GM13976 (cell line): ENCODE measurements around the gene ADAMTS20.
"Not testable (repeated sequence)": the region's sequence is repeated elsewhere in the genome, so short reads cannot be mapped to it uniquely, and the experiment has no call there.

Experiments used
- DNase-seq: peaks from one replicate; pipeline ENCODE4 v3.0.0; 2012; ENCODE audit warnings: low spot score
- in situ Hi-C: fragments of 300-500 bp; cut with MboI; formaldehyde crosslinking; loops from one replicate; pipeline ENCODE4 v1.12.0; 2022; ENCODE audit warnings: low sequenced_read_pairs, mixed read lengths, inconsistent platforms; ENCODE audit not compliant: unreplicated experiment
- TF ChIP-seq, protein P1 (sequence below): IDR thresholded peaks from 2 replicates; pipeline ENCODE4 v1.5.1; 2012; ENCODE audit warnings: borderline replicate concordance, mild to moderate bottlenecking; ENCODE audit not compliant: insufficient read depth; ENCODE audit errors: extremely low read depth, missing control alignments, control extremely low read depth

The ADAMTS20 gene

DNA sequence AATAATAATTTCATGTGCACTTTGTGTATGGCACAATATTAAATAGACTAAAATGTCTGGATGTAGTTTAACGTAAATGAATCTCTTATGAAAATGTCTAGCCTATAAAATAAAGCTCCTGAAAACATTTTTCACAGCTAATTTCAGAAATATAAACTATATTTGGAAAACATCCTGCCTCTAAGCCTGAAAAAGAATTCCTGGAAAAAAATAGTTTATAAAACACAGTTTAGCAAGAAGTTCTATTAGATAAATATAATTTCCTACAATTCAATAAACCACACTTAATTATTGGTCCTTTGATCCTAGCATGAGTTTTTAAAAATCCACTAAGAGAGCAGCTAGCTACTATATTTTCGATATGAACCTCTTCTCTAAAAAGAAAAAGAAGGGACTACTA lies 159.9 kb downstream of the ADAMTS20 start:
- in situ Hi-C loops, result no loop called here
- TF ChIP-seq, protein P1, sequence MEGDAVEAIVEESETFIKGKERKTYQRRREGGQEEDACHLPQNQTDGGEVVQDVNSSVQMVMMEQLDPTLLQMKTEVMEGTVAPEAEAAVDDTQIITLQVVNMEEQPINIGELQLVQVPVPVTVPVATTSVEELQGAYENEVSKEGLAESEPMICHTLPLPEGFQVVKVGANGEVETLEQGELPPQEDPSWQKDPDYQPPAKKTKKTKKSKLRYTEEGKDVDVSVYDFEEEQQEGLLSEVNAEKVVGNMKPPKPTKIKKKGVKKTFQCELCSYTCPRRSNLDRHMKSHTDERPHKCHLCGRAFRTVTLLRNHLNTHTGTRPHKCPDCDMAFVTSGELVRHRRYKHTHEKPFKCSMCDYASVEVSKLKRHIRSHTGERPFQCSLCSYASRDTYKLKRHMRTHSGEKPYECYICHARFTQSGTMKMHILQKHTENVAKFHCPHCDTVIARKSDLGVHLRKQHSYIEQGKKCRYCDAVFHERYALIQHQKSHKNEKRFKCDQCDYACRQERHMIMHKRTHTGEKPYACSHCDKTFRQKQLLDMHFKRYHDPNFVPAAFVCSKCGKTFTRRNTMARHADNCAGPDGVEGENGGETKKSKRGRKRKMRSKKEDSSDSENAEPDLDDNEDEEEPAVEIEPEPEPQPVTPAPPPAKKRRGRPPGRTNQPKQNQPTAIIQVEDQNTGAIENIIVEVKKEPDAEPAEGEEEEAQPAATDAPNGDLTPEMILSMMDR, result no peak
- DNase-seq, result no peak

DNA sequence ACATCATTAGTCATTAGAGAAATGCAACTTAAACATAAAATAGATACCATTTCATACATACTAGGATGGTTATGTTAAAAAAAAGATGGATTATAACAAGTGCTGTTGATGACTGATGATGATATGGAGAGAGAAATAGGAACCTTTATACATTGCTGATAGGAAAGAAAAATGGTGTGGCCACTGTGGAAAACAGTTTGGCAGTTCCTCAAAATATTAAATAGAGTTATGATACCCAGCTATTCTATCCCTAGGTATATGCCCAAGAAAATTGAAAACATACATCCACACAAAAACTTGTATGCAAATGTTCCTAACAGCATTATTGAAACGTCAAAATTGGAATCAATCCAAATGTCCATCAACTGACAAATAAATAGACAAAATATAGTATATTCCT lies 170.1 kb downstream of the ADAMTS20 start:
- no peak for DNase-seq
- in situ Hi-C loops, result no loop called here
- TF ChIP-seq, protein P1, result no peak

DNA sequence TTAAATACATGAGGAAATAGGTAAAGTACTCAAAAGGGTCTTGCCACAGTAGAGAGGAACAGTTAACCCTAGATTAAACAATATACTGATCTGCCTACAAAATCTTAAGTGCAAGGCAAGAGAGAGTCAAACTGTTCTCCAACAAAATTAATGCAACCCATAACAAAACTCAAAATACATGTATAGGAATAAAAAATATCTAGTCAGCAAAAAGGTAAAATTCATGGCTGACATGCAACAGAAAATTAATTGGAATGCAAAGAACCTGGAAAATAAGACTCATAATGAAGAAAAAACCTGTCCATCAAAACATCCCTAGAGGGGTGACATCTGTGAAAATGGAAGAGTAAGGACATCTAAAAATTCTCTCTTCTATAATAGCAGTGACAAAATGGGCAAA lies 173.6 kb downstream of the ADAMTS20 start:
- DNase-seq, result no peak
- in situ Hi-C loops, result no loop called here
- TF ChIP-seq, protein P1, result no peak

DNA sequence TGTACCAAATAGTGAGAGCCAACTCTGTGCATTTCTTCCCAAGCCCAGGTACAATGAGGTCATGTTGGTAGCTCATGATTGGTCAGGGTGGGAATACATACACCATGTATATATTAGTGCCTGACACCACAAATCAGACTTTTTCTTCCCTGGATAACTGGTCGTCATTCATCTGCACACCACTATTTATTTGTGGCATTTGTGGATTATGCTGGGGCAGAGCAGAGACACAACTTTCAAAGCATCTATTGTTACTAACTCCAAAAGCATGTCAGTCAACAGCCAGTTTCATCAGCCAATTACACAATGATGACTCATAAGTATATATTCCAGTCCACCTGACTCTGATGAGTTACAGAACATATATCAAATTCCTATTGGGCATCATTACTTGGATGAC lies 181.7 kb downstream of the ADAMTS20 start:
- in situ Hi-C loops, result no loop called here
- DNase-seq, result no peak
- TF ChIP-seq, protein P1, result no peak

DNA sequence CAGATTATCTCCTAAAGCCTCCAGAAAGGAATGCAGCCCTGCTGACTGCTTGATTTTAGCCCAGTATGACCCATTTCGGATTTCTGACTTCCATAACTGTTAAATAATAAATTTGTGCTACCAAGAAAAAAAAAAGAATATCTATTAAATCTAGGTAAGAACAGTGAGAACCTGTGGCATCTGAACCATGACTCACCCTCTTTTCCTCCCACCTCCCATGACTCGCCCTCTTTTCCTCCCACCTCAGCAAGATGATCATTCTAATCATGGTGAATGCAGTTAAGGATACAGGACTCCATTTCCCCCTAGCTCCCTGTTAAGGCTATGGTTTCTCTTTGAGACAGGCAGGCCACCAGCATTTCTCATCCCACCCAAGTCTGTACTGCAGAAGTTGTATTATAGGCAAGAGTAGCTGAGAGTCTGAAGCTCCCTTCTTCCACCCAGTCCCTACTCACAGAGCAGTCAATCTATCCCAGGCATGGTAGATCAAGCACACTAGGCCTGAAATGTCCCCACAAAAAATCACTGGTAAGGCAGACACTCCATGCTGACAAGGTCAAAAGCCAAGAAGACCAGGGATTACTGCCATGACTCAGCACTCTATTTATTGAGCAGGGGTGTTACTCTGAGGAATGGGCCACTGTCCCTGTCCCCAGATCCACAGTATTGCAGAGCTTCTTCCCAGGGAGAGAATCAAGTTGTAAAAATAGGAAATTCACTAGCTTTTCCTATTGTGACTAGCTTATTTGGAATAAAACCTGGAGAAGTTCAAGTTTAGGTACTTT lies 188.9 kb downstream of the ADAMTS20 start:
- no peak for DNase-seq
- in situ Hi-C loops, result no loop called here
- TF ChIP-seq, protein P1, result no peak

DNA sequence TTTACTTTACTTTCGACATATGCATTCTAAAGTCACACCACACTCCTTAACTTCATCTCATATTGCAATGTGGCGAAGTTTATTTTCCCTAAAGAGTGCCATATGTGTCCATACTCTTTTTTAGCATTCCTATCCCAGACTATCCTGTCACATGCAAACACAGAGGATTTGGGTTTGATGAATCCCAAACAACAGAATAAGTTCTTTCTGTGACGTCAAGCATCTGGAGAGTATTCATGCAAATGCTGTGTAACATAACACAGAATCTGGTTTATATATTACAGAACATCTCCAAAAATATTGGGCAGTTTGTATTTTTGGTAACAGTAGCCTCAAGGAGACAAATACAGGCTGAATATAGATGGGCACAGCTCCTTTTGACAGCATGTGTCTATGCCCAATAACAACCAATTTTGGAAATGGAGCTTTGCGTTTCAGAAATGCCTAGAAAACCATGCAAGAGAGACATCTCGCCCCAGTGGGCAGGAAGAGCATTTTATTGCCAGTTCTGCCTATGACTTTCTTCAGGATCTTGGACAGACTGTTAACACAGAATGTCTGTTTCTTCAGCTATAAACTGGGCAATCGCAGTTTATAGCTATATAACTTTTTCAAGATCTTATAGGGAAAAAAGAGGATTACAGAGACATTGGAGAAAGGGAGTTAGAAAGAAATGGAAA lies 190.8 kb downstream of the ADAMTS20 start:
- TF ChIP-seq, protein P1, result no peak
- no peak for DNase-seq

DNA sequence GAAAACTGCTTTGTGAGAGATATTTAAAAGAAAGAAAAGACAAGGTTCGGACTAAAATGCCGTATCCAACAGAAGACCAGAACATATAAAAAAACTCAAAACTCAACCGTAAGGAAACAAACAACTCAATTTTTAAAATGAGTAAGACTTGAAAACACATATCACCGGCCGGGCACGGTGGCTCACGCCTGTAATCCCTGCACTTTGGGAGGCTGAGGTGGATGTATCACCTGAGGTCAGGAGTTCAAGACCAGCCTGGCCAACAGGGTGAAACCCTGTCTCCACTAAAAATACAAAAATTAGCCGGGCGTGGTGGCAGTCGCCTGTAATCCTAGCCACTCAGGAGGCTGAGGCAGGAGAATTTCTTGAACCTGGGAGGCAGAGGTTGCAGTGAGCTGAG lies 192.0 kb downstream of the ADAMTS20 start:
- in situ Hi-C loops, DNase-seq: not testable (repeated sequence)

More for the DNA sequence above, 190.8 kb downstream of the ADAMTS20 start:
- in situ Hi-C loops, result no loop called here
